IPS-15b (cell line): Measurements from ENCODE around the gene MLH3.

Experiments
- H3K27me3 ChIP-seq: one replicate; pipeline ENCODE4 v1.6.1; 2013; ENCODE audit warnings: low read length; ENCODE audit not compliant: control insufficient read depth, insufficient read depth
- H3K36me3 ChIP-seq: one replicate; pipeline ENCODE4 v1.6.1; 2013; ENCODE audit warnings: low read length; ENCODE audit not compliant: control insufficient read depth, insufficient read depth
- H3K4me1 ChIP-seq: one replicate; pipeline ENCODE4 v1.6.1; 2013; ENCODE audit warnings: mild to moderate bottlenecking, low read length; ENCODE audit not compliant: control insufficient read depth, insufficient read depth
- H3K4me3 ChIP-seq: one replicate; pipeline ENCODE4 v1.5.1; 2013; ENCODE audit warnings: low read depth, low read length
- H3K9ac ChIP-seq: one replicate; pipeline ENCODE4 v1.6.1; 2013; ENCODE audit warnings: low read depth, mild to moderate bottlenecking, low read length
- H3K9me3 ChIP-seq: one replicate; pipeline ENCODE4 v1.6.1; 2013; ENCODE audit warnings: mild to moderate bottlenecking, low read length; ENCODE audit not compliant: control insufficient read depth, insufficient read depth

MLH3 gene

GRCh38 chr14:75046275-75046674, 5.0 kb downstream of the MLH3 start:
- Histone ChIP-seq H3K9ac (no peak overlapping the region), H3K4me3 (no peak overlapping the region), H3K27me3 (no peaks in the 10 kb centered on the region), H3K4me1 (no peaks in the 10 kb centered on the region), H3K36me3 (no peaks in the 10 kb centered on the region), H3K9me3 (no peaks in the 10 kb centered on the region)

GRCh38 chr14:75044752-75045151, 6.5 kb downstream of the MLH3 start:
- H3K4me3 ChIP-seq: no peak overlapping the region

GRCh38 chr14:75044322-75044721, 6.9 kb downstream of the MLH3 start:
- H3K9ac ChIP-seq: no peak overlapping the region
- no peaks in the 10 kb centered on the region for H3K36me3 ChIP-seq
- H3K4me1 ChIP-seq: no peaks in the 10 kb centered on the region
- no peak overlapping the region for H3K4me3 ChIP-seq
- H3K9me3 ChIP-seq: no peaks in the 10 kb centered on the region
- no peaks in the 10 kb centered on the region for H3K27me3 ChIP-seq

More at GRCh38 chr14:75044752-75045151, 6.5 kb downstream of the MLH3 start:
- H3K4me1 ChIP-seq: no peaks in the 10 kb centered on the region
- no peaks in the 10 kb centered on the region for H3K27me3 ChIP-seq
- no peak overlapping the region for H3K9ac ChIP-seq
- H3K9me3 ChIP-seq: no peaks in the 10 kb centered on the region
- no peaks in the 10 kb centered on the region for H3K36me3 ChIP-seq

DNA sequence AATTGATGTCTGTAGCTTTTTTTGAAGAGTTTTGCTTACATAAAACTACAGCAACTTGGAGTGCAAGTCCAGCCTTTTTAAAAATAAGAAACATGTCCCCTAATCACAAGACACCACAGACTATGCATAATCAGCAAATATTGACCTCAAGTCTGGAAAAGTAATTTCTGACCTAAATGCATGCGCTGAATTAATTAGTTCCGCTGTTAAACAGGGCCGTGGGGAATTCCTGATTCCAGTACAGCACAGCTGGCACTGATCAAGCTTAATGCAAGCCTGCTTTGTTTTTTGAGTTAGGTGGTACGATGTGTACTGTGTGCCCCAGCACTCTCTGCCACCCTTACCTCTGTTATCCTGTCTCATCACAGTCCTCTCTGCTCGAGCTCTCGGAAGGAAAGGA, 9.2 kb downstream of the MLH3 start:
- Histone ChIP-seq H3K36me3 (peaks cover 4% of the 10 kb centered on the region), H3K27me3 (no peaks in the 10 kb centered on the region), H3K9me3 (no peaks in the 10 kb centered on the region), H3K4me1 (no peaks in the 10 kb centered on the region), H3K9ac (no peak overlapping the region), H3K4me3 (no peak overlapping the region)

GRCh38 chr14:75041613-75042012, 9.7 kb downstream of the MLH3 start:
- H3K9ac ChIP-seq: no peak overlapping the region
- no peaks in the 10 kb centered on the region for H3K4me1 ChIP-seq
- no peak overlapping the region for H3K4me3 ChIP-seq
- peaks cover 4% of the 10 kb centered on the region for H3K36me3 ChIP-seq
- no peaks in the 10 kb centered on the region for H3K9me3 ChIP-seq
- H3K27me3 ChIP-seq: no peaks in the 10 kb centered on the region

DNA sequence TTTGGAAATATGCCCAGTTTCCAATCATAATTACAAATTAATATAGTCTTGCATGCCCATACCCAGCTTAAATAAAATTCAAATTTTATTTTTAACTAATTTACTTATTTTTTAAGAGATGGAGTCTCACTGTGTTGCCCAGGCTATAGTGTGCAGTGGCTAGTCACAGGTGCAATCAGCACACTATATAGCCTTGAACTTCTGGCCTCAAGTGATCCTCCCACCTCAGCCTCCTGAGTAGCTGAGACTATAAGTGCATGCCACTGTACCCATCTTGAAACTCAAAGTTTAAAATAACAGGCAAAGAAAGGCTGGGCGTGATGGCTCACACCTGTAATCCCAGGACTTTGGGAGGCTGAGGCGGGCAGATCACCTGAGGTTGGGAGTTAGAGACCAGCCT, 10.3 kb downstream of the MLH3 start:
- H3K4me3 ChIP-seq: no peak overlapping the region
- no peak overlapping the region for H3K9ac ChIP-seq
- H3K4me1 ChIP-seq: no peaks in the 10 kb centered on the region
- no peaks in the 10 kb centered on the region for H3K27me3 ChIP-seq
- peaks cover 4% of the 10 kb centered on the region for H3K36me3 ChIP-seq
- H3K9me3 ChIP-seq: no peaks in the 10 kb centered on the region

DNA sequence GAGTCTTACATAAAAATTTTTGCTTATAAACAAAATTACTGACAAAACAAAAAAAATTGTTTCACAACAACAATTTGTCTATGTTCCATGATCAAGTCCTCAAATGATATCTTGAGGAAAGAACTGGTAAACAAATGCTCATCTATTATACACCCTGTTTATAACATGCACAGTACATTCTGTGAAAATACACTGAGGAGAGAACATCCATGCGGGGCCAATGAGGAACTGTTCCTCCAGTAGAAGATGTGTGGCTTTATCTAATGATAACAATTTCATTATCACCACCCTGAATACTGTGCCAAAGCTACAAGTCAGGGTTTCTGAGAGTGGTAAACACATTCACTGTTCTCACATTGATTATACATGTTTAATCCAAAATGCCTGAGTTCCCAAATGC, 10.8 kb downstream of the MLH3 start:
- H3K36me3 ChIP-seq: peaks cover 4% of the 10 kb centered on the region
- no peak overlapping the region for H3K4me3 ChIP-seq
- no peaks in the 10 kb centered on the region for H3K27me3 ChIP-seq
- no peaks in the 10 kb centered on the region for H3K9me3 ChIP-seq
- no peak overlapping the region for H3K9ac ChIP-seq
- H3K4me1 ChIP-seq: no peaks in the 10 kb centered on the region

GRCh38 chr14:75032939-75033338, 18.3 kb downstream of the MLH3 start:
- no peaks in the 10 kb centered on the region for H3K9me3 ChIP-seq
- H3K4me3 ChIP-seq: no peak overlapping the region
- no peaks in the 10 kb centered on the region for H3K4me1 ChIP-seq
- H3K36me3 ChIP-seq: no peaks in the 10 kb centered on the region
- no peaks in the 10 kb centered on the region for H3K27me3 ChIP-seq
- H3K9ac ChIP-seq: no peak overlapping the region

DNA sequence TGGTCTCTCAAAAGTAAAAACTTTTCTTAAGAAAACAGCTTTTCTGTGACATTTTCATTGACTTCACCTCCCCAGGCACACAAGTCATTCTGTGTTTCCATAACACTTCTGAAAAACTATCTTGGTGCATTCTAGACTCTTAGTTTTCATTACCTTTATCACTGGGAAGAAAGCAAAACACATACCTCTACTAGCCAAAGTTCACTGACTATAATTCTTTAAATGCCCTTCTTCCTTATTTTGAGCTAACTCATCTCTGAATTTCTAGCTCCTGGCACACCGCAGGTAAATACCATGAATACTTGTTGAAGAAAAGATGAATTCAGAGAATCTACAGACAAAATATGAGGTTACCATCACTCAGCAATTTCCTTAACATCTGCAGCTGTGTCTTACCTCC, 21.1 kb downstream of the MLH3 start:
- no peak overlapping the region for H3K9ac ChIP-seq
- no peaks in the 10 kb centered on the region for H3K4me1 ChIP-seq
- no peaks in the 10 kb centered on the region for H3K27me3 ChIP-seq
- no peak overlapping the region for H3K4me3 ChIP-seq
- H3K9me3 ChIP-seq: no peaks in the 10 kb centered on the region
- H3K36me3 ChIP-seq: no peaks in the 10 kb centered on the region

DNA sequence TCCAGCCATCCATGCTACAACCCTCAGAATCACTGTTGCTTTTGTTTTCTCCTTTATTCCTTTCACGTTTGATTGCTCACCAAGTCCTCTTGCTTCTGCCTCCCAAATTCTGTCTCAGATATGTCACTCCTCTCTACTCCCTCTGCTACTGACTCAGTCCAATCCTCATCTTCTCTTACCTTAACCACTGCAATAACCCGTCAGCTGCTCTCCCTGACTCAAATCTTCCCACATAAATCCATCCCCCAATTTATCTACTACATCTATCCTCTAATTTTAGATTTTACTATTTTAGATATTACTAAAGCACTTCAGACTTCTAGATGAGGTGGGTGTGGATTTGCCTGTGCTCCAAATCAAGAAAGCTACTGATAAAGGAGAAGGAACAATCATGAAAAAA, 25.4 kb downstream of the MLH3 start:
- H3K27me3 ChIP-seq: no peaks in the 10 kb centered on the region
- no peaks in the 10 kb centered on the region for H3K4me1 ChIP-seq
- no peak overlapping the region for H3K4me3 ChIP-seq
- no peak overlapping the region for H3K9ac ChIP-seq
- no peaks in the 10 kb centered on the region for H3K36me3 ChIP-seq
- no peaks in the 10 kb centered on the region for H3K9me3 ChIP-seq

GRCh38 chr14:75025082-75025481, 26.2 kb downstream of the MLH3 start:
- Histone ChIP-seq H3K4me1 (no peaks in the 10 kb centered on the region), H3K36me3 (no peaks in the 10 kb centered on the region), H3K4me3 (no peak overlapping the region), H3K27me3 (no peaks in the 10 kb centered on the region), H3K9me3 (no peaks in the 10 kb centered on the region), H3K9ac (no peak overlapping the region)

DNA sequence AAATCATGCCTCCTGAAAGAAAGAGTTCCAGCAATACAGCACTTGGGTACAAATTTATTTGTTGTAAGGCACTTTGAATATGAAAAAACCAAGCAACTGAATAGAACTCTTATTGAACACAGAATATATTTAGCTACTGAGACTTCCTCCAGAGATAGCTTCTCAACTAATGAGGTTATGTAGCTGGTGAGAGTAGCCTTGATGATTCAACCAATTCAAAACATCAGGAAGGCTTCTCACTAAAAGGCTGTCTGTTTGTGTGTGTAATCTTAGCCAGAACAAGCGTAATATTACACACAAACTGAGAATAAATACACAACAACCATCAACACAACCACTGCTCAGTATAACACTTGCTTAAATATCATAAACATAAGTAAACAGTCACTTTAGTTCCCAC, 28.2 kb downstream of the MLH3 start:
- Histone ChIP-seq H3K4me1 (no peaks in the 10 kb centered on the region), H3K9me3 (no peaks in the 10 kb centered on the region), H3K4me3 (no peak overlapping the region), H3K27me3 (no peaks in the 10 kb centered on the region), H3K36me3 (no peaks in the 10 kb centered on the region), H3K9ac (no peak overlapping the region)

DNA sequence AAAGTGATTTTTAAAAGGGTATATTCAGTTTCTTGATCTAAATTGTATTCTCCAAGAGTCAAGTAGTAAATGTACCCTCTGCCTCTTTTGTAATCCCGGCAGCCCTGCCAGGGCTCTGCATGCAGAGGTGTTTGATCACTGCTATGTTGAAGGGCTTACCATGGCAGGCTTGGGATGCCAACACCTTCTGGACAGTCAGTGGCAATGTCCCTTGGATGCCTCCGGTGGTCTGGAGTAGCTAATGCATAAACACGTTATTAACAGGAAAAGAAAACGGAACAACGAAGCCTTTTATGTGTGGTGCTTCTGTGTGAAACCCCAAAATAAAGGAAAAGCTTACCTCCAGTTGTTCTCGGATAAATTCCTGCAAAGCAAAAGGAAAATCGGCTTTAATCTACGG, 28.6 kb downstream of the MLH3 start:
- Histone ChIP-seq H3K4me1 (no peaks in the 10 kb centered on the region), H3K9me3 (no peaks in the 10 kb centered on the region), H3K36me3 (no peaks in the 10 kb centered on the region), H3K9ac (no peak overlapping the region), H3K4me3 (no peak overlapping the region), H3K27me3 (no peaks in the 10 kb centered on the region)
